ENCODE measurements around the gene OR6C3.

- TF ChIP-seq CTCF (IDR thresholded peaks at IDR 0.05) (no peak), POLR2A (IDR thresholded peaks at IDR 0.05) (no peak)
Measured at GRCh38 chr12:55296469-55296868, 34.1 kb upstream of the OR6C3 start, which contains the start of gene OR6C6.

Measured in testis (tissue), 2 donors.